ENCODE data around the gene CAPN1.
"Not testable (repeated sequence)": the region's sequence is repeated elsewhere in the genome, so short reads cannot be mapped to it uniquely, and the experiment has no call there.

Gene CAPN1

DNA sequence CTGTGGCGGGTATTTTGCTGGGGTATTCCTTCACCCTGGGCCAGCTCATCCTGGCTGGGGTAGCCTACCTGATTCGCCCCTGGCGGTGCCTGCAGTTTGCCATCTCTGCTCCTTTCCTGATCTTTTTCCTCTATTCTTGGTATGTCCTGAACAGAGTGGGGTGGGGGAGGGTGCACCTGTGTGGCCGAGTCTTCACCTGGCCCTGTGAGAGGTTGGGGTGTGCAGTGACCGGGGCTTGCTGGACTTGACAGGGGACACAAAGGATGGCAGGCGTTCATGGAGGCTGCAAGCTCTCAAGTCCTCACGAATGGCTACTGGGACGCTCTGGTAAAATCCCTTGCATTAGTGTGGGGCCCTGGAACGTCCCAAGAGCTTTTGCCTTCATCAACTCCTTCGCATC, 39.3 kb downstream of the CAPN1 start:
- DNase-seq = no peak

DNA sequence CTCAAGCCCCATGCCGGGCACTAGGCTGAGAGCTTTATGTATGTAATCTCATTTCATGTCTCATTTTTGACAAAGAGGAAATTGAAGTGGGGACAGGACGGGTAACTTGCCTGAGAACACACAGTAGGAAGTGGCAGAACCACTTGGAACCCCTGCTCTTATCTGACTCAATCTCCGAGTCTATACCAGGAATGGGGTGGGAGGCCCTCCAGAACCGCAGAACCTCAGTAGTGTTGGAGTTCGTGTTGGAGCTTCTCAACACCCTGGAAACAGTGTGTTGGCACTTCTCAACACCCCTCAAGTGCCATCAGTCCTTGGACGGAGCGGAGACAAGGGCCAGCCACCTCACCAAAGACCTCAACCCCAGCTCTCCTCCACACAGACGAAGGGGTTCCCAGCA, 41.3 kb downstream of the CAPN1 start:
- no peak for DNase-seq

DNA sequence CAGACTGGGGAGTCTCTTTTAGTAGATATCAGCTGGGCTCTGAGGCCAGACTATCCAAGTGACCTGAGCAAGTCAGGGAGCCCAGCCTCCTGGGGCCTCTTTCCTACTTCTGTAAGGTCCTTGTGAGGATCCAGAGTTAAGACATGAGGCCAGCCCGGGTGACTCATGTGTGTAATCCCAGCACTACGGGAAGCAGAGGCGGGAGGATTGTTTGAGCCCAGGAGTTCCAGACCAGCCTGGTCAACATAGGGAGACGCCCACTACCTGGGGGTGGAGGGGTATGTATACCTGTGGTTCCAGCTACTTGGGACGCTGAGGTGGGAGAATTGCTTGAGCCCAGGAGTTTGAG, 43.2 kb downstream of the CAPN1 start:
- no peak for DNase-seq

DNA sequence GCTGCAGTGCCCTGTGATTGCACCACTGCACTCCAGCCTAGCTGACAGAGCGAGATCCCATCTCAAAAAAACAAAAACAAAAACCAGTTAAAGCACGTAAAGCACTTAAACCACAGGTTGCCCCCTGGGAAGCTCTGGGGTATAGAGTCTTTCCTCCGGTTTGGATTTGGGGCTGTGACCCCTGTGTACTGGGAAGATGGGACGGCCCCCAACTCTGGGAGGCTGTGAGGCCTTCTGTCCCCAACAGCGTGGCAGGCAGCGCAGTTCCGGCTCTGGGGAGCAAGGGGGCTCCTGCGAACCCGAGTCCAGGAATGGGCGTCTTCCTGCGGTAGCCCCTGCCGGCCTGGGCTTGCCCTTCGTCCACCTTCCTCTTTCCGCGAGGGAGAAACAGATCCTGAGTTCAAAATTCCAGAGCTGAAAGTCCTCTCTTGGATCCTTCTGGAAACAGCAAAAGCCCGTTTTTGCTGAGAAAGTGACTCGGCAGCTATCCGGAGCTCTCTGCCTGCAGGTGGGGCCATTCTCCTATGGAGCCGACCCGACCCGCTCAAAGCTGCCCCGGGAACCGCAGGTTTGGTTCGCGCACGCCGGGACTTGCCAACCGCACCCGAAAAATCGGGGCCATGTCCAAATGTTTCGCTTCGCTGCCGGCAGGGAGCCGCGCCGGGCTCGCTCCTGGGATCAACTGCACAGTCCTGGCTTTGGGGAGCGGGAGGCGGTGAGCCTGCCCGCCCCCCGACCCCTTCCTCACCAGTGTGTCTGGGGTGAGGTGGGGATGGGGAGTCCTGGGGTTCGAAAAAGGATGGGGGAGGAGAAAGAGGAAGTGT, 43.8 kb downstream of the CAPN1 start:
- peak; percentile 29 for DNase-seq

DNA sequence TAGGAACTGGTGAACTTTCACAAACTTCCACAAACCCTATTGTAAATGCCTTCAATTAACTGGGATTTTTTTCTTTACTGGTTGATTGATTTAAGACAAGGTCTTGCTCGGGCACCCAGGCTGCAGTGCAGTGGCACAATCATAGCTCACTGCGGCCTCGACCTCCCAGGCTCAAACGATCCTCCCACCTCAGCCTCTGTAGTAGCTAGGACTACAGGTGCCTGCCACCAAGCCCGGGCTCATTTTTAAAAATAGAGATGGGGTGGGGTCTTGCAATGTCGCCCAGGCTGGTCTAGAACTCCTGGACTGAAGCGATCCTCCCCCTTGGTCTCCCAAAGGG, 44.3 kb downstream of the CAPN1 start:
- no peak for DNase-seq

DNA sequence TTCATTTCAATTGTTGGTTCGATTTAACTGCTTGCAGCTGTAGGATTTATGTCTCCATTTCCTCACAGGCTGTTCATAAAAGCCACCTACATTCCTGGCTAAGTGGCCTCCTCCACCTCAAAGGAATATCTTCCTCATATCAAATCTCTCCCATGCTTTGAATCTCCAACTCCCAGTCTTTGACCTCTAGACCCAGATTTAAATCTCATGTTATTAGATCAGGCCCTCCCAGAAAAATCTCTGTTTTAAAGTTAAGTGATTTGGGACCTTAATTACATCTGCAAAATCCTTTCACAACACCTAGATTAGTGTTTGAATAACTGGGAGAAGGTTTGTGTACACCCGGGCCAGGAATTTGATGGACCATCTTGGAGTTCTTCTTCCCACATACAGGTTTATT, 46.2 kb downstream of the CAPN1 start:
- DNase-seq = no peak

DNA sequence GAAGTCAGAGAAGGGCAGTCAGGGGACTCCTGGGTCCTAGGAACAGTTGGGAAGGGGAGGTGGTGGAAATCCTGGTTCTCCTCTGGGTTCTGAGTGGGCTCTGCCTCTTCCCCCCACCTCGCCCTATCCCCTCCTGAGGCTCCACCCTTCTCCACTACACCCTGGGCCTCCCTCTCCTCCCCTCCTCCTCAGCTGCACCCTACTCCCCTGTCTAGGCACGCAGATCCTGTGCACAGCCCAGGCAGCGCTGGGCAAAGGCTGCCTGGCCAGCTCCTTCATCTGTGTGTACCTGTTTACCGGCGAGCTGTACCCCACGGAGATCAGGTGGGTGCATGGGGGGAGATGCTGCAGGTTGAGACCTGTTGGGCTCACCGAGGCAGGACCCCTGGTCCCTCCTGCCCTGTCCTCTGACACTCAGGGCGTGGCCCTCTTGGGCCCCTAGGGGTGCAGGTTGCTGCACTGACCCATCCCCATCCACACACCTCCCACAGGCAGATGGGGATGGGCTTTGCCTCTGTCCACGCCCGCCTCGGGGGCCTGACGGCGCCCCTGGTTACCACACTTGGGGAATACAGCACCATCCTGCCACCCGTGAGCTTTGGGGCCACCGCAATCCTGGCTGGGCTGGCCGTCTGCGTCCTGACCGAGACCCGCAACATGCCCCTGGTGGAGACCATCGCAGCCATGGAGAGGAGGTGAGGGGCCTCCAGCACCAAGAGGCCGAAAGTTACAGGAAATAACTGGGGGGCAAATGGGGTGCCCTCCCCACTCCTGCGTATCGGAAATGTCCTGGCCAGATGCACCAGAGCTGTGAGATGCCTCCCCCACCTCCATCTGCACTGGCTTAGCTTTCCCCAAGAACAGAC, 54.7 kb downstream of the CAPN1 start:
- no peak for DNase-seq

DNA sequence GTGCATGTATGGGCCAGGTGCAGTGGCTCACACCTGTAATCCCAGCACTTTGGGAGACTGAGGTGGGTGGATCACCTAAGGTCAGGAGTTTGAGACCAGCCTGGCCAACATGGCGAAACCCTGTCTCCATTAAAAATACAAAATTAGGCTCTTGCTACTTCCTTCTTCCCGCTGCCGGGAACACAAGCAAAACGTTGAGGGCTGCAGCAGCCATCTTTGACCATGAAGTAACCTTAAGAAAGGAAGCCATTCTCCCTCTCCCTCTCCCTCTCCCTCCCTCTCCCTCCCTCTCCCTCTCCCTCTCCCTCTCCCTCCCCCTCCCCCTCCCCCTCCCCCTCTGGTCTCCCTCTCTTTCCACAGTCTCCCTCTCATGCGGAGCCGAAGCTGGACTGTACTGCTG, 56.6 kb downstream of the CAPN1 start:
- DNase-seq = not testable (repeated sequence)

DNA sequence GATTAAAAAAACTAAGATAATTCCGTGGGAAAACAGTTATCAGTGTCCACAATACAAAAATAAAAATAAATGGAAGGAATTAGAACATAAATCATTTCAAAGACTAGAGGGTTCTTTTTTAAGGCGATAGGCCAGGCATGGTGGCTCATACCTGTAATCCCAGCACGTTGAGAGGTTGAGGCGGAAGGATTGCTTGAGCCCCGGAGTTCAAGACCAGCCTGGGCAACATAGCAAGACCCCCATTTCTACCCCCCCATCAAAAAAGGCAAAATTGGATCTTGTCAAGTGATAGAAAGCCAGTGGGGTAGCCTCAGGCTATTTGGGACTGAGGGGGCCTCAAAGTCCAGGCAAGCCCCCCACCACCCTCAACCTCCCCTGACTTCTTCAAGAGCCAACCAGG, 59.4 kb downstream of the CAPN1 start:
- no peak for DNase-seq

DNA sequence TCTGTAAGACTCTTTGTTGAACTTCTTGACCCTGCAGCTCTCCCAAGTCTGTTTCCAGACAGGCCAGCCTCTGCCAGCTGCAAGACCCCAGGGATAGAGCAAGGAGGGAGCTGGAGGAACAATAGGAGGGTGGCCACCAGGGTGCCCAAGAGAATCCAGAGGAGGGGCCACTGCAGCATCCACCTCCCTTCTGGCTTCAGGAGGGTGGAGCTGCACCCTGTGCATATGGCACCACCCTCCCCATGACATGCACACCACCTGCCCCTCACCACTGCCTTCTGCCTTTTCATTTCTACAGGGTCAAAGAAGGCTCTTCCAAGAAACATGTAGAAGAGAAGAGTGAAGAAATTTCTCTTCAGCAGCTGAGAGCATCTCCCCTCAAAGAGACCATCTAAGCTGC, 60.0 kb downstream of the CAPN1 start:
- DNase-seq = no peak

DNA sequence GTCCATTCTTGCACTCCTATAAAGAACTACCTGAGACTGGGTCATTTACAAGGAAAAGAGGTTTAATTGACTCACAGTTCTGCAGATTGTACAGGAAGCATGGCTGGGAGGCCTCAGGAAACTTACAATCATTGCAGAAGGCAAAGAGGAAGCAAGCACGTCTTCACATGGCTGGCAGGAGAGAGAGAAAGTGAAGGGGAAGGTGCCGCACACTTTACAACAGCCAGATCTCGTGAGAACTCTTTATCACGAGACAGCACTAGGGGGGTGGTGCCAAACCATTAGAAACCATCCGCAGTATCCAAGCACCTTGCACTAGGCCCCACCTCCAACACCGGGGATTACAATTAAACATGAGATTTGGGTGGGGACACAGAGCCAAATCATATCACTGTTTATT, 60.7 kb downstream of the CAPN1 start:
- DNase-seq = no peak

DNA sequence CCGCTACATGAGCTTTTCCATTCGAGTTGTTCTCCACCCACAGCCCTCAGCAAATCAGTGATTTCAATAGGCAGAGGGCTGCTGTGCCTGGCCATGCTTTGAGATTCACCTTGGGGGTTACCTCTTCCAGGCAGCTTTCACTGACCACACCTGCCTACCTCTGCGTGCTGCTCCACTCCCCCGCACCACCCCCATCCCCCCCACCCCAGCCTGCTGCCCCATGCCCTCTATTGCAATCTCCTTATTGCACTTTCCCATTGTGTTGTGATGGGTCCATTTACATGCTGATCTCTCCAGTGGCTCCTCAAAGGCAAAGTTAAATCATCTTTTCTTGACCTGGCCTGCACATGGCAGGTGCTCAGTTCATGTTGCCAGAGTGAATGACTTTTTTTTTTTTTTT, 62.1 kb downstream of the CAPN1 start:
- no peak for DNase-seq

DNA sequence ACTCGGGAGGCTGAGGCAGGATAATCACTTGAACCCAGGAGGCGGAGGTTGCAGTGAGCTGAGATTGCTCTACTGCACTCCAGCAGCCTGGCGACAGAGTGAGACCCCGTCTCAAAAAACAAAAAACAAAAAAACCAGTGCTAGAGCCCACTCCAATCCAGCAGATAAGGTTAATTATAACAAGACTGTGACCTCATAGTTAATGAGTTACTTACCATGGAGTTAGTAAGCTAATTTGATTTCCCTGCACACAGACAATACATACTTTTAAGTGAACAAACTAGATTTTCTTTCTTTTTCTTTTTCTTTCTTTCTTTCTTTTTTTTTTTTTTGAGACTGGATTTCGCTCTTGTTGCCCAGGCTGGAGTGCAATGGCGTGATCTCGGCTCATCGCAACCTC, 63.3 kb downstream of the CAPN1 start:
- DNase-seq = not testable (repeated sequence)

DNA sequence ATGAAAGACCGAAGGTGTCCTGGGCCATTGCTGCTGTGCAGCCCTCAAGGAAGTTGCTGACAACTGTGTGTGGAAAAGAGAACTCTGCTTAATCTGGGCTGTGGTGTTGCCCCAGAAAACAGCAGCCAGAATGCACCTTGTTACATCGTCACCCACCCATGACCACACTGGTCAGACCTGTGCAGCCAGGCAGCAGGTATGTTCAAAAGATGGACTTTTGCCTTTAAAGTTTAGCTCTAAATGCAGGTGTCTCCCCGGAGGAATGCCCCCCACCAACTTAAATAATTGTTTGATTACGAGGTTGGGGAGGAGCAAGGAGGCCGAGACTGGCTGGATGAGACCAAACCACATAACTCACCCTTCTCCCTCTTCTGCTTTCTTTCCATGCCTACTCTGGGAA, 64.8 kb downstream of the CAPN1 start:
- no peak for DNase-seq

DNA sequence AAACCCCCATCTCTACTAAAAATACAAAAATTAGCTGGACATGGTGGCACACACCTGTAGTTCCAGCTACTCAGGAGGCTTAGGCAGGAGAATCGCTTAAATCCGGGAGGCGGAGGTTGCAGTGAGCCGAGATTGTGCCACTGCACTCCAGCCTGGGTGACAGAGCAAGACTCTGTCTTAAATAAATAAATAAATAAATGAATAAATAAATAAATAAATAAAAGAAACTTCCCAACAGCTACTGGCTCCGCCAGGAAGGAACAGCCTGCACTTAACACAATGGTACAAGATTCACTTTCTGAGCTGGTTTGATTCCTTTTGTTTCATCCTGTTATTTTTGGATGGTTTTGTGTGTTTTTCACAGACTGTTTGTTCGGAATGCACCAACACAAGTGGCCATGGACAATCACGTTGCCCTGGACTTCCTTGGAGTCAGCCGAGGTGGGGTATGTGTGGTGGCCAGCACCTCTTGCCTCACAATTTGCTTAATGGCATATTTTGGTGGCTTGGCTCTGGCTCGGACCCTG, 66.5 kb downstream of the CAPN1 start:
- DNase-seq = not testable (repeated sequence)

DNA sequence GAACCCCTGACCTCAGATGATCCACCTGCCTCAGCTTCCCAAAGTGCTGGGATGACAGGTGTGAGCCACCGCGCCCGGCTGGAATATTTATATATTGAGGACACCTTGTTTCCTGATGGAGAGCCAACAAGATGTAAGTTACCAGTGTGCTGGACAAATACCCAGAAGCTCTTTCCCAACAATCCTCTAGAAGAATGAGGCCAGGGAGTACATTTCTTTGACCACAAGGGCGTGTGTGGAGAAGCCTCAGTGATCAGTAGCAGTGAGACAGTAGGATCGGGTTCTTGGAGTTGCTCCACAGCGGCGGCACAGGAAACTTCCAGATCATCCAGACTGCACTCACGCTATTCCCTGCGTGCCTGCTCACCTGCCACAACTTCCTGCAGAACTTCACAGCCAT, 69.7 kb downstream of the CAPN1 start:
- no peak for DNase-seq

DNA sequence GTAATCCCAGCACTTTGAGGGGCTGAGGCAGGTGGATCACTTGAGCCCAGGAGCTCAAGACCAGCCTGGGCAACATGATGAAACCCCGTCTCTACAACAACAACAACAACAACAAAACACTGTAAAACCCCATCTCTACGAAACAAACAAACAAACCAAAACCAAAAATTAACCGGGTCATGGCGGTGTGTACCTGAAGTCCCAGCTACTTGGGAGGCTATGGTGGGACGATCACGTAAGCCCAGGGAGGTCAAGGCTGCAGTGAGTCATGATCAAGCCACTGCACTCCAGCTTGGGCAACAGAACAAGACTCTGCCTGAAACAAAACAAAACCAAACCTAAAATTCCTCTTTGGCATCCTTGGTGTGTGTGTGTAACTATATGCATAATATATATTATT, 73.0 kb downstream of the CAPN1 start:
- DNase-seq = no peak

DNA sequence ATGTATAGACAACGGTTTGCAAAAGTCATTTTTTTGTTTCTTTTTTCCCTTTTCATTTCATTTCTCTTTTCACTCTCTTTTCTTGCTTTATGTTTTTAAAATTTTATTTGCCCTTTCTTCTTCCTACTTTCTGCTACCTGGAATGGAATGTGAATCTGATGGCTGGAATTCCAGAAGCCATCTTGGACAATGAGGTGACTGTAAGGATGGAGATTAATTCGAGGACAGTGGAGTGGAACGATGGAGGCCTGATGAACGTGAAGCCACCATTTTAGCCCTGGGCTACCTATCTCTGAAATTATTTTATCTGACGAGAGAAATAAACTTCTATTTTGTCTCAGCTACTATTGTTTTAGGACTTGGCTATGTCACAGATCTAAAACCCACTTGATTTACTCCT, 77.3 kb downstream of the CAPN1 start:
- DNase-seq = no peak

DNA sequence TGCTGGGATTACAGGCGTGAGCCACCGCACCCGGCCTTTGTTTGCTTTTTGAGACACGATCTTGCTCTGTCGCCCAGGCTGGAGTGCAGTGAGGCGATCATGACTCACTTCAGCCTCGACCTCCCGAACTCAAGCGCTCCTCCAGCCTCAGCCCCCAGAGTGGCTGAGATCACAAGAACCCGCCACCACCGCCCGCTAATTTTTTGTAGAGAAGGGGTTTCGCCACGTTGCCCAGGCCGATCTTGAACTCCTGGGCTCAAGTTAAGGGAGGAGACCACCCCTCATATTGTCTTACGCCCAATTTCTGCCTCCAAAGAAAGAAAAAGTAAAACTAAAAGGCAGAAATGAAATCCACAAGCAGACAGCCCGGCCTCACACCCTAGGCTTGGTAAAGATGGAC, 78.6 kb downstream of the CAPN1 start:
- DNase-seq = no peak

DNA sequence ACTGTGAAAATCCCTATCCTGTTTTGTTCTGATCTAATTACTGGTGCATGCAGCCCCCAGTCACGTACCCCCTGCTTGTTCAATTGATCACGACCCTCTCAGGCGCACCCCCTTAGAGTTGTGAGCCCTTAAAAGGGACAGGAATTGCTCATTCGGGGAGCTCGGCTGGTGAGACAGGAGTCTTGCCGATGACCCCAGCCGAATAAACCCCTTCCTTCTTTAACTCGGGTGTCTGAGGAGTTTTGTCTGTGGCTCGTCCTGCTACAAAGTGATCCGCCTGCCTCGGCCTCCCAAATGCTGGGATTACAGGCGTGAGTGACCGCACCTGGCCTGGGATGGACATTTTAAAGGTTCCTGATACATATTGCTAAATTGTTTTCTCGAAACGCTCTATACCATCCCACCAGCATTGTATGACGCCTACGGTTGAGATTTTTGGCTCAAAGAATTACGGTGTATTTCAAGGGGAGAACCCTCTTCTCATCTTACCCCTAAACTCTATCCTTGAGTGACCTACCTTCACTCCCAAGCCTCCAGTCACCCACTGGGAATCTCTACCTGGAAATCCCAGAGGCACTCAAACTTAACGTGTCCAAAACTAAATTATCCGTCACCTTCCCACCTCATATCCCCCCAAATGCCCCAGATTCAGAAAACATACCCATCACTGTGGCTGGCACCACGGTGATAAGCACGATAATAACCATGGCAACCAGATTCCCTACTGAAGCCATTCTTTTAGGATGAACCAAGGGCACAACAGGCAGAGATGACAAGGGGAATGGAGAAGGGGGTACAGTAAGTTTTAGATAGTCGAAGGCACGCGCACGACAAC, 79.2 kb downstream of the CAPN1 start:
- DNase-seq = no peak
